ENCODE data around the gene RYR2.

The RYR2 gene

GRCh38 chr1:237041795-237042525, at the start of gene RYR2:
RYR2 (plus strand) TSS chr1:237042184; CDS start chr1:237042522, 338 bp downstream.
- DNase-seq = no peak

- no peak for DNase-seq
Measured at GRCh38 chr1:236992449-236992848, 49.5 kb upstream of the RYR2 start.

DNA sequence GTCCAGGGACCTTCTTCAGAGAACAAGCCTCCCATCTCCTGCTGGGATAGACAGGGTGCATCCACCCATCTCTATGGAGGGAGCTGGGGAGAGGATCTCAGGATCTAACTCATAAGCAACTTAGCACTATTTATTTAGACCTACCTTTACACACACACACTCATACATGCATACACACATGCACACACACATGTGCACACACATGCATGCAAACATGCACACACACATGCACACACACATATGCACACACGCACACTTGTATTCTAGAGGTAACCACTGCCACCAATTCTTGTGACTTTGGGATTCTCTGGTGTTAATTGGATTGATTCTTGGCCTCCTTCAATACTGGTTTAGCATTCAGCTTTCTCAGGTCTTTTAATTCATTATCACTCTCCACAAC, 47.5 kb upstream of the RYR2 start:
- DNase-seq = no peak

DNA sequence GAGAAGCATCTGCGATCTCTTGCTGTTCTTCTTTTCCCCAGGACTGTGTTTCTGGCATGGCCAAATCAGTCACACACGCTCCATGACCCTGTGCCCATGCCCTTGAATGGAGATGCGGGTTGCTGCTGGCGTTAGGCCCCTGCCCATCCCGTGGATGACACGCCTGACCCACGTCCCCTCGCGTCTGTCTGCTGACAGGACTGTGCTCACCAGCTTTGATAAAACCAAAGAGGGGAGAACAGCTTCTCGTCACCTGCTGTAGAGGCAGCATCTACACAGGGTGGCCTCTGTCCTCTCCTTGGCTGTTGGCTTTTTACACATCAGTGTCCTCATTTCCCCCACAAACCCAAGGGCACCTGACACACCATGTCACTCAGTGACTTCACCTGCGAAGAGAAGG, 44.6 kb upstream of the RYR2 start:
- no peak for DNase-seq

DNA sequence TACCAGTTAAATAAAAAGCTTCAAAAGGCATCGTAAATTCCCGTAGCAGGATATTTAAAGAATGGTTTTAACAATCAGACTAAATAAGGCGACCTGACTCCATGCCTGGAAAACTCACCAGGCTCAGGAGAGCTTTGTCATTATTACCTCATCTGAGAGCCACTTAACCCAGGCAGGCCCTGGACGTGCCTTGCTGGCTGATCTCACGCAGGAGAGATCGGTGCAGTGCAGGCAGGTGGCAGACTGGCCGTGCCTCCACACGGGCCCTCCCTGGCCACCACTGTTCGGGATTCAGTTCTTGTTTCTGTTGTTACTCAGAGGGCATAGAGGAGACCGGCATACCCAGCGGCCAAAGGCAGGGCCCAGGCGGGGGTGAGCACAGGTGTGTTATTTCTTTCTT, 44.1 kb upstream of the RYR2 start:
- DNase-seq = no peak

GRCh38 chr1:236998546-236998945, 43.4 kb upstream of the RYR2 start:
- no peak for DNase-seq

DNA sequence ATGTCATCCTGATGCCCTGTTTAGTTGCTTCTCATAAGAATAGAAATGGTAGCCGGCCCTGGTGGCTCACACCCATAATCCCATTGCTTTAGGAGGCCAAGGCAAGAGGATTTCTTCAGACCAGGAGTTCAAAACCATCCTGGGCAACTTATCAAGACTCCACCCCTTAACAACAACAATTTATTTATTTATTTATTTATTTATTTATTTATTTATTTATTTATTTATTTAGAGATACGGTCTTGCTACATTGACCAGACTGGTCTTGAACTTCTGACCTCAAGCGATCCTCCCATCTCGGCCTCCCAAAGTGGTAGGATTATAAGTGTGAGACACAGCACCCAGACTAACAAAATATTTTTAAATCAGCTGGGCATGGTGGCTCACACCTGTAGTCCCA, 41.8 kb upstream of the RYR2 start:
- DNase-seq = no peak

GRCh38 chr1:237003516-237003915, 38.5 kb upstream of the RYR2 start:
- no peak for DNase-seq

GRCh38 chr1:237004116-237004515, 37.9 kb upstream of the RYR2 start, which contains the start of gene MT1HL1:
MT1HL1 (minus strand) TSS chr1:237004441; CDS start chr1:237004372, 69 bp downstream.
- no peak for DNase-seq

- no peak for DNase-seq
Measured at GRCh38 chr1:237005674-237006073, 36.3 kb upstream of the RYR2 start.

DNA sequence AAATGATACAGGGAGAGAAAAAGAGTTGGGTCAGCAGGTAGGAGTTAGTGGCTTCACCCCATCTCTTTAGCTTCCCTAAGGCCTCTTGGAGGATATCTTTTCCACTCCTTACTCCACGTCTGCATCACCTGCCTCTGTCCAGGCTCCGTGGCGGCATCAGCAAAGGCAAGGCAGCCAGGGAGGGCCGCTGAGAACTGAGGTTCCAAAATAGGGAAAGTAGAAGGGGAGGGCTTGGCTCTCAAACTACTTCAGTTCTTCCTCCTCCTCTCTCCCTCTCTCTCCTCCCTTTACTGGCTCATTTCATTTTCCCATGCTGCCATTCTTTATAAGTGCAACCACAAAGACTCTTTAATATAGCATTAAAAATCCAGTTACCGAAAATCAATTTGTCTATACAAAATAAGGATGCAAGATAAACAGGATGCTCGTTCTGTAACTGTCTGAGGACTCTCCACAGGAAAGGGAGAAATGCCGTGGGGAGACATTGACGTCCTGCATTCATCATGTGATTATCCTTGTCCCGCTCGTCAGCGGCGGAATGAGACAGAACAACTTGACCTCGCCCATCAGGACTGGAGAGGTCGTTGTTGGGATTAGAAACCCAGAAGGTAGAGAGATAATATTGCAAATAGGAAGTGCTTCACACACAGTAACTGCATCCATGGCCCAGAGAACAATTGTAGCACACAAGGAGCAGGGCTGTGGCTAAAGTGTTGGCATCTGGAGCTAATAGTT, 34.7 kb upstream of the RYR2 start:
- DNase-seq = no peak

GRCh38 chr1:237009611-237010010, 32.4 kb upstream of the RYR2 start:
- DNase-seq = no peak

- no peak for DNase-seq
Measured at GRCh38 chr1:237011432-237011831, 30.6 kb upstream of the RYR2 start.

GRCh38 chr1:237012361-237012760, 29.6 kb upstream of the RYR2 start:
- no peak for DNase-seq

- no peak for DNase-seq
Measured at GRCh38 chr1:237012788-237013383, 29.1 kb upstream of the RYR2 start.

- DNase-seq = no peak
Measured at GRCh38 chr1:237013608-237014007, 28.4 kb upstream of the RYR2 start.

DNA sequence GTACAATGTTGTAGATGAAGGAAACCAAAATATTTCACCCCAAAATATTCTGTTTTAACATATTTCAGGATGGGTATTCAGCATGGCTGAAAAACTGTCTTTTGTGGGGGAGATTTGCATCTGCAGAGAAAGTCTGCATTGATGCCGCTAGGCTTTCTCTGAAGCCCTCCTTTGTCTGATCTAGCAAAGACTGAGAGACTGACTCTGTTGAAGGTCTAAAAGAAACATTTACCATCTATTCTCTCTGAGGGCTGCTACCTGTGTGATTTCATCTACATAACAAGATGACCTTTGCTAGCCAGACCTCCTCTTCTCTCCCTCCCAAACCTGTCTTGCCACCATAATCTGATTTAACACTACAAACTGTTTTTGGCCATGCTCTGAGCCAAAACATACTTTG, 25.4 kb upstream of the RYR2 start:
- DNase-seq = no peak

GRCh38 chr1:237018896-237019295, 23.1 kb upstream of the RYR2 start:
- DNase-seq = no peak

DNA sequence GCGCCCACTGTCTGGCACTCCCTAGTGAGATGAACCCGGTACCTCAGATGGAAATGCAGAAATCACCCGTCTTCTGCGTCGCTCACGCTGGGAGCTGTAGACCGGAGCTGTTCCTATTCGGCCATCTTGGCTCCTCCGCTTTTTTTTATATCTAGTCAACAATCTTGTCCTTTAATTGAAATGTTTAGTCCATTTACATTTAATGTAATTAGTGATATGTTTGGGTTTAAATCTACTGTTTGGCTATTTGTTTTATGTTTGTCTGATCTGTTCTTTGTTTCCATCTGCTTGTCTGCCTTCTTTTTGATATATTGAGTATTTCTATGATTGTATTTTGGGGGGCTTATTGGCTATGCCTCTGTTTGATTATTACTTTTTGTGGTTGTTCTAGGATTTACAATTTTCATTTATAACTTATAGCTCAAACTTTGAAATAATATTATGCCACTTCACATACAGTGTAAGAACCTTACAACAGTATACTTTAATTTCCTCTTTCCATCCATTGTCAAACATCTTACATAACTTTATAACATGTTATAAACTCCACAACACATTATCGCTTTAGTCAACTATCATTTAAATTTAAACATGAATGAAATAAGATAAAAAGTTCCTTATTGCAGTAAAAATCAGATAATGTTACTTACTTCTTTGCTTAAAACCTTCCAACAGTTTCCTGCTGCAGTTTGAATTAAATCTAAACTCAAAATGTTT, 16.5 kb upstream of the RYR2 start:
- DNase-seq = no peak

GRCh38 chr1:237029240-237029639, 12.7 kb upstream of the RYR2 start:
- DNase-seq = no peak

GRCh38 chr1:237029850-237030535, 12.0 kb upstream of the RYR2 start:
- DNase-seq = no peak

GRCh38 chr1:237031480-237031879, 10.5 kb upstream of the RYR2 start:
- no peak for DNase-seq

DNA sequence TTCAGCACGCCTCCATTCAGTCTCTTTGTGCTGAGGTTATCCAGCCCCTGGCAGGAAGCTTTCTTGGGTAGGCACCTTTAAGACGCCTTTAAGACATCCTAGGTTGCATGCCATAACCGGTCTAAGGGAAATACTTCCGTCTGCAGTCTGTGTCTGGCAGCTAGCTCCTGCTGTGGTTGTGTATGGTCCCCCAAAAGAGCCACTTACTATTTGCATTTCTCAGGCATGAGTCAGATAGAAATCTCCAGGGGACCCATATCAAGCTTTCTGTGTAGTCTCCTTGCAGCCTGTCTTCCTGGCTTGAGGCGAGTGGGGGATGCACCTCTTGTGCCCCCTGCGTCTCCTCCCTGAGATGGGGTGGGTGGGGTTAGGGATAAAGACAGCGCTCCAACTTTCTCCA, 10.0 kb upstream of the RYR2 start:
- no peak for DNase-seq
